ENCODE results near the gene ACTA1. TPM values are rescaled to one million over a fixed set of nuclear protein-coding genes. Genes with fewer than 3 reads are reported as not detected.

ACTA1 gene
- total and polyA plus RNA-seq, 9 of the 15 experiments (the other 6 are each of a cell fraction or from before 2014, with no cell fraction given): 0.07 to 0.36 TPM; not detected in 7

DNA sequence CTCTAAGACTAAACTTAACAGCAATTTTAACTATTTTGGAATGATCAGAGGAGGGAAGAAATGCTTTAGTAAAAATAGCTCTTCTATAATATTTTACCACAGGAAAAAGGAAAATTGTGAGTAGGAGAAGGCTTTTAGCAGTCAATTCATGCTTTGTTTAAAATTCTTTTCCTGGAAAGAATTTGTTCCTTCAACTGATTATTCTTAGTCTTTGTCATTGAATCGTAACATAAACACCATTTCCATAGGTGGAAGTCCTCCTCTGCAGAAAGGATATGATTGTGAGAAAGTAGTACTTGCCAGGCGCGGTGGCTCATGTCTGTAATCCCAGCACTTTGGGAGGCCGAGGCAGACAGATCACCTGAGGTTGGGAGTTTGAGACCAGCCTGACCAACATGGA lies 11.9 kb upstream of the ACTA1 start (continued):
- TF ChIP-seq MAFF (IDR thresholded peaks at IDR 0.05; ENCODE audit: low read length) (no peak), TSC22D4 (tag; IDR thresholded peaks at IDR 0.05) (no peak), EGR1 (conservative IDR thresholded peaks at IDR 0.05) (no peak)
- TF ChIP-seq, protein P1, sequence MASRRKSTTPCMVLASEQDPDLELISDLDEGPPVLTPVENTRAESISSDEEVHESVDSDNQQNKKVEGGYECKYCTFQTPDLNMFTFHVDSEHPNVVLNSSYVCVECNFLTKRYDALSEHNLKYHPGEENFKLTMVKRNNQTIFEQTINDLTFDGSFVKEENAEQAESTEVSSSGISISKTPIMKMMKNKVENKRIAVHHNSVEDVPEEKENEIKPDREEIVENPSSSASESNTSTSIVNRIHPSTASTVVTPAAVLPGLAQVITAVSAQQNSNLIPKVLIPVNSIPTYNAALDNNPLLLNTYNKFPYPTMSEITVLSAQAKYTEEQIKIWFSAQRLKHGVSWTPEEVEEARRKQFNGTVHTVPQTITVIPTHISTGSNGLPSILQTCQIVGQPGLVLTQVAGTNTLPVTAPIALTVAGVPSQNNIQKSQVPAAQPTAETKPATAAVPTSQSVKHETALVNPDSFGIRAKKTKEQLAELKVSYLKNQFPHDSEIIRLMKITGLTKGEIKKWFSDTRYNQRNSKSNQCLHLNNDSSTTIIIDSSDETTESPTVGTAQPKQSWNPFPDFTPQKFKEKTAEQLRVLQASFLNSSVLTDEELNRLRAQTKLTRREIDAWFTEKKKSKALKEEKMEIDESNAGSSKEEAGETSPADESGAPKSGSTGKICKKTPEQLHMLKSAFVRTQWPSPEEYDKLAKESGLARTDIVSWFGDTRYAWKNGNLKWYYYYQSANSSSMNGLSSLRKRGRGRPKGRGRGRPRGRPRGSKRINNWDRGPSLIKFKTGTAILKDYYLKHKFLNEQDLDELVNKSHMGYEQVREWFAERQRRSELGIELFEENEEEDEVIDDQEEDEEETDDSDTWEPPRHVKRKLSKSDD (conservative IDR thresholded peaks at IDR 0.05; ENCODE audit: low read length): no peak

DNA sequence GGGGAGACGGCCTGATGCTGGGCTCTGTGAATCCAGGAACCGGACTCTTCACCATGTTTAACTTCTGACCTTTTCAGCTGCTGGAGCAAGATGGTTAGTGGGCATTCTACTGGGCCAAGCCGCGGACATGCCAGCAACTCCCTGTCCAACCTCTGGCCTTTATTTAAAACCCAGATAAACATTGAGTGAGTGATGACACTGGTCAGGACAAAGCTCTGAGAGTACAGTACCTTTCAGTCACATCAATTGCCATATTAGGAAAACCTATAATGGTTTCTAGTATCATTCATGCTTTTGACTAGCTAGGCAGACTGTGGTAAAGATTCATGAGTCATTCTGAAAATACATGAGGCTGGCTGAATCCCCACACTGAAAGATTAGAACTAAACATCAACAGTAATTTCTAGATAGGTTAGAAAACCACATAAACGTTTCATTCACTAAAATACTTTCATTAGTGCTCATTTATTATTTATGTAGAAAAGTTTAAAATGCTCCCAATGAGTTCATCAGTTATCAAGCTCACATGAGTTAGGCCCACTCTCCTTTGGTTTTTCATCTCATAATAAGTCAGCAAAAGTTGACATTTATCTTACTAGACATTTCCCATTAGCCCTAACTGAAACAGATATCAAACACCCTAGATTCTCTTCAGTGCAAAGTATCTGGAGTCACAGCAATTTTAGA lies 7.1 kb upstream of the ACTA1 start:
- H3K4me2 ChIP-seq (ENCODE audit: insufficient read depth, low read length): no peak overlapping the region
- H3K9ac ChIP-seq (ENCODE audit: insufficient read depth in 1 of 2, low read depth in 2 of 2, low read length in 2 of 2): no peak overlapping the region
- DNase-seq (ENCODE audit: extremely low read depth in 1 of 4, low spot score in 3 of 4) (no peak), FAIRE-seq (no peak), ATAC-seq (no peak; the same call in 2 of the 3 replicates)
- H3K9me1 ChIP-seq (ENCODE audit: control insufficient read depth, insufficient read depth, low read length): no peaks in the 10 kb centered on the region
- TSS peak; percentile 14 for BruUV-seq (replicated peaks)
- no peaks in the 10 kb centered on the region for H3K9me3 ChIP-seq (replicated peaks; ENCODE audit: control insufficient read depth, insufficient read depth, low read depth, low read length)
- CTCF ChIA-PET (ENCODE audit: low intra/inter-chr PET ratio): no interaction called here
- H4K20me1 ChIP-seq (replicated peaks; ENCODE audit: control insufficient read depth, insufficient read depth, low read length): no peaks in the 10 kb centered on the region
- in situ Hi-C loops (cut with MboI): no loop called here
- POLR2A ChIA-PET: interaction anchor here (0.7 to 1.6 kb wide), 5 partner anchors 10 to 103 kb away, joined by 3 to 7 read pairs (median 3); no protein-coding TSS in a partner anchor
- intact Hi-C loops (cut with micrococcal nuclease): no loop called here
- H2AFZ ChIP-seq (ENCODE audit: low read depth, low read length): no peak overlapping the region
- H3K27ac ChIP-seq (ENCODE audit: extremely low read depth, low read depth, low read length): 0 out of 3 replicates have a peak overlapping the region, but pooled peaks have one; percentile 3
- H3K79me2 ChIP-seq (ENCODE audit: control insufficient read depth, insufficient read depth, low read length): no peaks in the 10 kb centered on the region
- 70% methylated on average over 5 of the region's 5 CpGs for WGBS (ENCODE audit: insufficient coverage, low coverage, missing lambda C conversion rate)
- no peaks in the 10 kb centered on the region; a peak in 1 of 5 replicates for H3K27me3 ChIP-seq (ENCODE audit: control insufficient read depth in 2 of 2, insufficient read depth in 2 of 2, low read length in 2 of 2)
- peaks cover 53% of the 10 kb centered on the region for H3K36me3 ChIP-seq (ENCODE audit: control insufficient read depth, insufficient read depth, low read length)
- no peaks in the 10 kb centered on the region for H3K4me1 ChIP-seq (replicated peaks in 1 of 2; ENCODE audit: control insufficient read depth in 2 of 2, insufficient read depth in 2 of 2, low read length in 2 of 2)
- no peak overlapping the region for H3K4me3 ChIP-seq
- TF ChIP-seq ZNF175 (CRISPR knock-in tag; IDR thresholded peaks at IDR 0.05; ENCODE audit: low read depth) (0 out of 2 replicates have a peak, but pooled peaks have one; percentile 36), MAFK (IDR thresholded peaks at IDR 0.05; ENCODE audit: low read length) (peak; percentile 30; the same call in 1 of the 2 replicates), RHOXF2B (CRISPR knock-in tag; conservative IDR thresholded peaks at IDR 0.05) (no peak), NFE2 (IDR thresholded peaks at IDR 0.05; ENCODE audit: low read depth) (peak; percentile 13; the same call in 1 of the 2 replicates), JUND (IDR thresholded peaks at IDR 0.05; ENCODE audit: borderline replicate concordance, low read depth, low read length) (no peak), JUND (tag; IDR thresholded peaks at IDR 0.05; ENCODE audit: borderline replicate concordance, low read depth, low read length) (peak; percentile 21; the same call in 1 of the 3 replicates), SRSF9 (IDR thresholded peaks at IDR 0.05; ENCODE audit: borderline replicate concordance, low read depth, low read length) (no peak)
- TF ChIP-seq, protein P2, sequence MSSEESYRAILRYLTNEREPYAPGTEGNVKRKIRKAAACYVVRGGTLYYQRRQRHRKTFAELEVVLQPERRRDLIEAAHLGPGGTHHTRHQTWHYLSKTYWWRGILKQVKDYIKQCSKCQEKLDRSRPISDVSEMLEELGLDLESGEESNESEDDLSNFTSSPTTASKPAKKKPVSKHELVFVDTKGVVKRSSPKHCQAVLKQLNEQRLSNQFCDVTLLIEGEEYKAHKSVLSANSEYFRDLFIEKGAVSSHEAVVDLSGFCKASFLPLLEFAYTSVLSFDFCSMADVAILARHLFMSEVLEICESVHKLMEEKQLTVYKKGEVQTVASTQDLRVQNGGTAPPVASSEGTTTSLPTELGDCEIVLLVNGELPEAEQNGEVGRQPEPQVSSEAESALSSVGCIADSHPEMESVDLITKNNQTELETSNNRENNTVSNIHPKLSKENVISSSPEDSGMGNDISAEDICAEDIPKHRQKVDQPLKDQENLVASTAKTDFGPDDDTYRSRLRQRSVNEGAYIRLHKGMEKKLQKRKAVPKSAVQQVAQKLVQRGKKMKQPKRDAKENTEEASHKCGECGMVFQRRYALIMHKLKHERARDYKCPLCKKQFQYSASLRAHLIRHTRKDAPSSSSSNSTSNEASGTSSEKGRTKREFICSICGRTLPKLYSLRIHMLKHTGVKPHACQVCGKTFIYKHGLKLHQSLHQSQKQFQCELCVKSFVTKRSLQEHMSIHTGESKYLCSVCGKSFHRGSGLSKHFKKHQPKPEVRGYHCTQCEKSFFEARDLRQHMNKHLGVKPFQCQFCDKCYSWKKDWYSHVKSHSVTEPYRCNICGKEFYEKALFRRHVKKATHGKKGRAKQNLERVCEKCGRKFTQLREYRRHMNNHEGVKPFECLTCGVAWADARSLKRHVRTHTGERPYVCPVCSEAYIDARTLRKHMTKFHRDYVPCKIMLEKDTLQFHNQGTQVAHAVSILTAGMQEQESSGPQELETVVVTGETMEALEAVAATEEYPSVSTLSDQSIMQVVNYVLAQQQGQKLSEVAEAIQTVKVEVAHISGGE (CRISPR knock-in tag; IDR thresholded peaks at IDR 0.05): 0 out of 6 replicates have a peak, but pooled peaks of 1 of the 3 experiments have one; percentile 40
- TF ChIP-seq, protein P3, sequence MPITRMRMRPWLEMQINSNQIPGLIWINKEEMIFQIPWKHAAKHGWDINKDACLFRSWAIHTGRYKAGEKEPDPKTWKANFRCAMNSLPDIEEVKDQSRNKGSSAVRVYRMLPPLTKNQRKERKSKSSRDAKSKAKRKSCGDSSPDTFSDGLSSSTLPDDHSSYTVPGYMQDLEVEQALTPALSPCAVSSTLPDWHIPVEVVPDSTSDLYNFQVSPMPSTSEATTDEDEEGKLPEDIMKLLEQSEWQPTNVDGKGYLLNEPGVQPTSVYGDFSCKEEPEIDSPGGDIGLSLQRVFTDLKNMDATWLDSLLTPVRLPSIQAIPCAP (CRISPR knock-in tag; IDR thresholded peaks at IDR 0.05; ENCODE audit: borderline replicate concordance): no peak

Data from K562 (cell line).